RWPE1 (cell line): ENCODE results near the gene CD79B.

Source experiments
- CTCF ChIA-PET: fragments of 350-600 bp; sonication (Branson Sonifier 250); formaldehyde crosslinking; extraction: SDS; loops from one replicate; lab custom pipeline; 2021; lab: Yijun Ruan, JAX
- POLR2A ChIA-PET: fragments of 400-600 bp; formaldehyde crosslinking; extraction: SDS; loops from one replicate; lab custom pipeline; 2020; ENCODE audit warnings: antibody characterized with exemption; ENCODE audit not compliant: low non-redundant PET; lab: Yijun Ruan, JAX
- DNase-seq: peaks from one replicate; pipeline ENCODE4 v3.0.0; 2012; ENCODE audit warnings: low spot score
- H3K27ac ChIP-seq: fragments of 450-650 bp; 2 replicates; pipeline ENCODE4 v1.5.1; 2017
- TF ChIP-seq, protein P1 (sequence below): fragments of 450-650 bp; conservative IDR thresholded peaks from 2 replicates; pipeline ENCODE4 v1.5.1; 2017; ENCODE audit warnings: low read depth, mild to moderate bottlenecking

CD79B gene

GRCh38 chr17:63937920-63938319 lies 5.8 kb upstream of the CD79B start:
- H3K27ac ChIP-seq: no peak overlapping the region
- CTCF ChIA-PET: interaction anchor here (1.4 kb wide), 1 partner anchor 19 kb away, joined by 3 read pairs; no protein-coding TSS in a partner anchor
- TF ChIP-seq, protein P1, sequence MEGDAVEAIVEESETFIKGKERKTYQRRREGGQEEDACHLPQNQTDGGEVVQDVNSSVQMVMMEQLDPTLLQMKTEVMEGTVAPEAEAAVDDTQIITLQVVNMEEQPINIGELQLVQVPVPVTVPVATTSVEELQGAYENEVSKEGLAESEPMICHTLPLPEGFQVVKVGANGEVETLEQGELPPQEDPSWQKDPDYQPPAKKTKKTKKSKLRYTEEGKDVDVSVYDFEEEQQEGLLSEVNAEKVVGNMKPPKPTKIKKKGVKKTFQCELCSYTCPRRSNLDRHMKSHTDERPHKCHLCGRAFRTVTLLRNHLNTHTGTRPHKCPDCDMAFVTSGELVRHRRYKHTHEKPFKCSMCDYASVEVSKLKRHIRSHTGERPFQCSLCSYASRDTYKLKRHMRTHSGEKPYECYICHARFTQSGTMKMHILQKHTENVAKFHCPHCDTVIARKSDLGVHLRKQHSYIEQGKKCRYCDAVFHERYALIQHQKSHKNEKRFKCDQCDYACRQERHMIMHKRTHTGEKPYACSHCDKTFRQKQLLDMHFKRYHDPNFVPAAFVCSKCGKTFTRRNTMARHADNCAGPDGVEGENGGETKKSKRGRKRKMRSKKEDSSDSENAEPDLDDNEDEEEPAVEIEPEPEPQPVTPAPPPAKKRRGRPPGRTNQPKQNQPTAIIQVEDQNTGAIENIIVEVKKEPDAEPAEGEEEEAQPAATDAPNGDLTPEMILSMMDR: no peak
- POLR2A ChIA-PET: no interaction called here
- no peak for DNase-seq

GRCh38 chr17:63937319-63937718 lies 5.2 kb upstream of the CD79B start:
- POLR2A ChIA-PET: no interaction called here

GRCh38 chr17:63934183-63935112 lies 2.3 kb upstream of the CD79B start:
- POLR2A ChIA-PET: no interaction called here
- TF ChIP-seq, protein P1: no peak
- CTCF ChIA-PET: interaction anchor here (0.6 to 0.9 kb wide), 4 partner anchors 13 to 130 kb away, joined by 3 to 9 read pairs (median 3); no protein-coding TSS in a partner anchor
- no peak for DNase-seq
- H3K27ac ChIP-seq: no peak overlapping the region

More at GRCh38 chr17:63937319-63937718, 5.2 kb upstream of the CD79B start:
- CTCF ChIA-PET: interaction anchor here (0.6 to 1.4 kb wide), 4 partner anchors 9 to 89 kb away, joined by 3 to 4 read pairs (median 4); no protein-coding TSS in a partner anchor
- H3K27ac ChIP-seq: no peak overlapping the region
- DNase-seq: no peak
- TF ChIP-seq, protein P1: no peak

GRCh38 chr17:63933598-63933997 lies 1.5 kb upstream of the CD79B start:
- TF ChIP-seq, protein P1: no peak
- DNase-seq: no peak
- CTCF ChIA-PET: interaction anchor here (0.7 to 0.9 kb wide), 2 partner anchors 57 to 130 kb away, joined by 3 read pairs; no protein-coding TSS in a partner anchor
- no peak overlapping the region for H3K27ac ChIP-seq
- POLR2A ChIA-PET: no interaction called here

DNA sequence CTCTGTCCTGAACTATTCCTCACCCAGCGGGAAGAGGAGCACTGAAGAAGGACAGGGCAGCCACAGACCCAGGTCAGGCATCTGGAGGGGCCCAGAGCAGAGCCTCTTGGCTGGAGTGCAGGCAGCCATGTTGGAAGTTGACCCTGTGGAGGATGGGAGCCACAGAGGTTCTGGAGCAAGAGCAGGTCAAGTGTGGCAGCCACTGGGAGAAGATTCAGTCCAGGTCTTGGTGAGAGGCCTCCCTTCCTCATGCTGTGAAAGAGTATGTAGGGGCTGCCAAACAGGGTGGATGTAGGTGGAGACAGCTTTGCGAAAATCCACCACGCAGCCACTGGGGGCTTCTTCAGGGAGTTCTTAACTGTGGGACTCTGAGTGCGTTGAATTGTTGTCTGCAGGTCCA lies 590 bp upstream of the CD79B start:
- DNase-seq: no peak
- H3K27ac ChIP-seq: no peak overlapping the region
- ChIA-PET CTCF (interaction anchor here (0.5 to 0.9 kb wide), 2 partner anchors 14 to 275 kb away, joined by 3 to 5 read pairs; no protein-coding TSS in a partner anchor), POLR2A (no interaction called here)
- TF ChIP-seq, protein P1: no peak

GRCh38 chr17:63930951-63931575 lies 1.1 kb downstream of the CD79B start:
- TF ChIP-seq, protein P1: no peak
- ChIA-PET CTCF (interaction anchor here (0.5 to 1.0 kb wide), 2 partner anchors 82 to 151 kb away, joined by 3 to 6 read pairs; no protein-coding TSS in a partner anchor), POLR2A (no interaction called here)
- DNase-seq: no peak
- peak overlapping the region; percentile 24; the same call in 1 of the 2 replicates for H3K27ac ChIP-seq
